Urothelium cell line (cell line): ENCODE measurements around the gene CELA2B.
"Not testable (repeated sequence)": the region's sequence is repeated elsewhere in the genome, so short reads cannot be mapped to it uniquely, and the experiment has no call there.

ENCODE experiments used
- DNase-seq: peaks from one replicate; pipeline ENCODE4 v3.0.0; 2011; ENCODE audit warnings: low spot score, mixed read lengths
- FAIRE-seq: peaks from 2 replicates; lab custom pipeline; 2011; peaks lifted over from hg19 to GRCh38; lab: Jason Lieb, UNC

Gene CELA2B

GRCh38 chr1:15465674-15466073 is 10.2 kb upstream of the CELA2B start:
- no peak for DNase-seq
- FAIRE-seq = no peak

DNA sequence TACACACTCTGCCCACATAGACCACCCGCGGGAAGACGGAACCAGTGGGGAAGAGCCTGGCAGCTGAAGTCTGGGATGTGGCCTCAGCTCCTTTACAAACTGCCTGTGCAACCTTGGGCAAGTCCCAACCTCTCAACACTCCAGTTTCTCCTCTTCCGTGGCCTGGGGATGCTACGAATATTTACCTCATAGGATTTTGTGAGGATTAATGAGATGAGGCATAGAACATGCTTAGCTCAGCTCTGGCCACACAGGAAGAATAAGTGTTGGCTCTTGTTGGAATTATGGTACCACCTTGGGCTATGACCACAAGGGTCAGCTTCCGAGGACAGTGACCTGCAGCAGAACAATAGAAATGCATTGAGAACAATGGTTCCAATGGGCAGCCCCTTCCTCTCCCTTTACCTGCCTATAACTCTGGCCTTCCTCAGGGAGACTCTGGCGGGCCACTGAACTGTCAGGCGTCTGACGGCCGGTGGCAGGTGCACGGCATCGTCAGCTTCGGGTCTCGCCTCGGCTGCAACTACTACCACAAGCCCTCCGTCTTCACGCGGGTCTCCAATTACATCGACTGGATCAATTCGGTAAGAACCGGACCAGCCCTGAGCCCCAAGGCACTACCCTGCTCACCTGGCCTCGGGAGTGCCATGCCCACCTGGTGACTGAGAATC is 8.8 kb upstream of the CELA2B start:
- FAIRE-seq, DNase-seq: not testable (repeated sequence)

DNA sequence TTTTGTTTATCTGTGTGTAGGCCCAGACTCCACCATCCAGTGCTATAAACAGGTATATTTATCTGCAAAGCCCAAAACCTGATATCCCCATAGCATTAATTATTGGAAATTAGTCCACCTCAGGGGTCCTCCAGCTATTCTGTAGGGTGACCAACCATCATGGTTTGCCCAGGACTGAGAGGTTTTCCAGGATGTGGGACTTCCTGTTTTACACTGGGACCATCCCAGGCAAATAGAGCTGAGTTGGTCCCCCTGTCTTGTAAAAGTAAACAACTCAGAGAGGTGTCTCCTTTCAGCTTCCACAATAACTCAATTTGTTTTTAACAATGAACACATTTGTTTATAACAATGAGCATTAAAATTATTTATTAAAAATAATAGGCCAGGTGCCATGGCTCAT is 7.8 kb upstream of the CELA2B start:
- FAIRE-seq (no peak), DNase-seq (no peak)

DNA sequence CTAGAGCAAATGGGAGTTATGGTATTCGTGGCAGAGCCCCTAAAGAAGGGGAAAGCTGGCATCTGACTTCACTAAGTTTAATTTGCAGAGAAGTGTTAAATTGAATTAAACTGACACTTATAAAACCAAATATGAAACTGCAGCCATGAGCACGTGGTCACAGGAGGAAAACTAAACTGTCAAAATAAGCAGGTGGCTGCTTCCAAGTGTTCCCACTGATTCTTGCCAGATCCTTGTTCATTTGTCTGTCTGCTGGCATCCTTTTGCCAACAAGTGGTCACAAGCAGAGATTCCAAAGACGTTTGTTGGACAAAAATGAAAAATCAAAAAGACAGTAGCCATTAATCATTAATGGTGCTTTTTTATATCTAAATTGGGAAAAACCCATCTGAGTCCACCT is 6.5 kb upstream of the CELA2B start:
- FAIRE-seq = no peak
- DNase-seq = no peak

- not testable (repeated sequence) for FAIRE-seq, DNase-seq
Measured at GRCh38 chr1:15469821-15470448, 6.0 kb upstream of the CELA2B start.

DNA sequence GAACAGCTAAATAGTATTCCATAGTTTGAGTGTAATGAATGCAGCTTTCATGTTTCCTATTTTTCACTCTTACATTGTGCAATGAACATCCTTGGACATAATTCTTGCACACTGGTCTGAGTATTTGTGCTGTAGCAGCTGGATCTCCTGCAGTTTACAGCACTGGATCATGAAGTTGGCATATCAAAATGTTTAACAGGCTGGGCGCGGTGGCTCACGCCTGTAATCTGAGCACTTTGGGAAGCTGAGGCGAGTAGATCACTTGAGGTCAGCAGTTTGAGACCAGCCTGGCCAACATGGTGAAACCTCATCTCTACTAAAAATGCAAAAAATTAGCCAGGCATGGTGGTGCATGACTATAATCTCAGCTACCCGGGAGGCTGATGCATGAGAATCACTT is 4.8 kb upstream of the CELA2B start:
- DNase-seq, FAIRE-seq: not testable (repeated sequence)

DNA sequence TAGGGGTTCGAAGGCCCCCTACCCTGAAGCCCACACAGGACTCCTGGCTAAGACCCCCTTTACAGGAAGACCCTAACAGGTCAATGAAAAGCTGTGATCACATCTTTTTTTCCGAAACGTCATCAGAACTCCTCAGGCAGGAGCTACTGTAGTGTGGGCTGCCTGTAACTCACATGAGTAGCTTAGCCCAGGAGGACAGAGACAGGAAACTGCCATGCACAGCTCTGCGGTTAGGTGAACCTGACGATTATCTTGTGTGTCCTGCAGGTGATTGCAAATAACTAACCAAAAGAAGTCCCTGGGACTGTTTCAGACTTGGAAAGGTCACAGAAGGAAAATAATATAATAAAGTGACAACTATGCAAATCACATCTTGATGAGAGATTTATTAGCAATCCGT is 4.2 kb upstream of the CELA2B start:
- FAIRE-seq, DNase-seq: not testable (repeated sequence)

DNA sequence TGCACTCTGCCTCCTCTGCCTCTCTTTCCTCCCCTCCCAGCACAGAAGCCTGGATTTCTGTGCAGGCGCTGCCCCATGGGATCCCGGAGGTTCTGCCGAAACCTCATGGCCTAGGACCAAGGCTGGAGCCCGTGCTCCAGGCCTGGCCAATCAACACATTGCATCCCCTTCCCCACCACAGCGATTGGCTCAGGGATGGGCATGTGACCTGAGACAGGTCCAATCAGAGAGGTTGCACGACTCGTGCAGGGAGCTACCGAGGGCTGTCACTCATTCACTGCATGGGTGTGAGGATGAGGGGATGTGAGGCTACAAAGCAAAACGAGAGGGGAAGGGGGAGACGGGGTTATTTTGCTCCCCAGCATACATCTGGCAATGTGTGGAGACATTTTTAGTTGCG is 3.3 kb upstream of the CELA2B start:
- DNase-seq (no peak), FAIRE-seq (no peak)

GRCh38 chr1:15476927-15477326 is 1.0 kb downstream of the CELA2B start:
- DNase-seq = no peak
- FAIRE-seq = no peak

DNA sequence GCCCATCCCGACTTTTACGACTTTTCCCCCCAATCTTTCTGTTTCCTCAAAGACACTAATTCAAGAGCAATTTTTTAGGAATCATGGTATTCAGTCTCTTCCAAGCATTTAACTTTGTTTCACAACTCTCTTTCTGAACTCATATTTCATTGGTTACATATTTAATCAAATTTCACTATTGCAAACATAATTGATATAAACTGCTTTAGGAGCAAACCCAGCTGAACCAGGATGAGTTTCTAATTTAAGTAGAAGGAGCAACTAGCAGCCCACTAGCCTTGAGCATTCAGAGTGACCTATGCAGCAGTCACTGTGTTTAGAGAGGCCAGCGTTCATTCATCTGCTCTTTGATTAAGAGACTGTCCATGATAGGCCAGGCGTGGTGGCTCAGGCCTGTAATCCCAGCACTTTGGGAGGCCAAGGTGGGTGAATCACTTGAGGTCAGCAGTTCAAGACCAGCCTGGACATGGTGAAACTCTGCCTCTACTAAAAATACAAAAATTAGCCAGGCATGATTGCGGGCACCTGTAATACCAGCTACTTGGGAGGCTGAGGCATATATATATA is 1.8 kb downstream of the CELA2B start:
- DNase-seq = no peak
- FAIRE-seq = no peak

GRCh38 chr1:15479654-15480347 is 3.9 kb downstream of the CELA2B start:
- no peak for DNase-seq
- no peak for FAIRE-seq

- DNase-seq, FAIRE-seq: not testable (repeated sequence)
Measured at GRCh38 chr1:15482455-15482854, 6.6 kb downstream of the CELA2B start.

DNA sequence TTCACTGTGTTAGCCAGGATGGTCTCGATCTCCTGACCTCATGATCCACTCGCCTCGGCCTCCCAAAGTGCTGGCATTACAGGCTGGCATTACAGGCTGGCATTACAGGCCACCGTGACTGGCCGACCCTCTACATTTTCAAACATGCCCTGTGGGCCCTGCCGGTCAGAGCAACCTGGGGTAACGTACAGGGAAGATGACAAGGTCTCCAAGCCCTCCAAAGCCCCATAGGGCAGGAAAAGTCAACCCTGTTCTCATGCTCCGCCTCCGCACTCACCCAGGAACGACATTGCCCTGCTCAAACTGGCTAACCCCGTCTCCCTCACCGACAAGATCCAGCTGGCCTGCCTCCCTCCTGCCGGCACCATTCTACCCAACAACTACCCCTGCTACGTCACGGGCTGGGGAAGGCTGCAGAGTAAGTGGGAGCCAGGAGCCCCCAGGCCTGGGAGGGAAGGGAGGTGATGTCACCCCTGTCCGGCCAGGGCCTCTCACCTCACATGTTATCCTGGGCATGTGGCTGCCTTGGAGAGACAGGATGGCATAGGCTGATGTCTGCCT is 7.2 kb downstream of the CELA2B start:
- DNase-seq, FAIRE-seq: not testable (repeated sequence)

- no peak for FAIRE-seq
- DNase-seq = no peak
Measured at GRCh38 chr1:15483971-15484370, 8.1 kb downstream of the CELA2B start.

DNA sequence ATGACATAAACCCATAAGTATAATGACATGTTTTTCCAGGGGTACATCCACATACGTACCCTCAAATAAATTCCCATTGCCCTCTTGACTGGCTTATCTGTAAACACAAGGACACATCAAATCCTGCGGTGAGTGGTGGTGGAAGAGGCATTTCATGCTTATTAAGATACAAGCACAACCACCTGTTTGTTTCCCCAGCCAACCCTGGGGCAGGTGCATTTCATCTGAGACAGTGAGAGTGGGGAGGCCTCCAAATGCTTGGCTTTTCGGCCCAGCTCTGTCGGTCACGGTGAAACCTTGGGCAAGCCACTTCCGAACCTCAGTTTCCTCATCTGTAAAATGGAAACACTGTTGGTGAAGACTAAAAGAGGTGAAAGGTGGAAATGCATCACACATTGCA is 8.5 kb downstream of the CELA2B start:
- not testable (repeated sequence) for DNase-seq, FAIRE-seq

GRCh38 chr1:15485636-15486035 is 9.7 kb downstream of the CELA2B start:
- no peak for FAIRE-seq
- DNase-seq = no peak

- FAIRE-seq = not testable (repeated sequence)
Measured at GRCh38 chr1:15486844-15487610, 11.1 kb downstream of the CELA2B start.

GRCh38 chr1:15488371-15488770 is 12.5 kb downstream of the CELA2B start:
- FAIRE-seq = no peak
- DNase-seq = no peak

More at GRCh38 chr1:15486844-15487610, 11.1 kb downstream of the CELA2B start:
- DNase-seq = not testable (repeated sequence)

DNA sequence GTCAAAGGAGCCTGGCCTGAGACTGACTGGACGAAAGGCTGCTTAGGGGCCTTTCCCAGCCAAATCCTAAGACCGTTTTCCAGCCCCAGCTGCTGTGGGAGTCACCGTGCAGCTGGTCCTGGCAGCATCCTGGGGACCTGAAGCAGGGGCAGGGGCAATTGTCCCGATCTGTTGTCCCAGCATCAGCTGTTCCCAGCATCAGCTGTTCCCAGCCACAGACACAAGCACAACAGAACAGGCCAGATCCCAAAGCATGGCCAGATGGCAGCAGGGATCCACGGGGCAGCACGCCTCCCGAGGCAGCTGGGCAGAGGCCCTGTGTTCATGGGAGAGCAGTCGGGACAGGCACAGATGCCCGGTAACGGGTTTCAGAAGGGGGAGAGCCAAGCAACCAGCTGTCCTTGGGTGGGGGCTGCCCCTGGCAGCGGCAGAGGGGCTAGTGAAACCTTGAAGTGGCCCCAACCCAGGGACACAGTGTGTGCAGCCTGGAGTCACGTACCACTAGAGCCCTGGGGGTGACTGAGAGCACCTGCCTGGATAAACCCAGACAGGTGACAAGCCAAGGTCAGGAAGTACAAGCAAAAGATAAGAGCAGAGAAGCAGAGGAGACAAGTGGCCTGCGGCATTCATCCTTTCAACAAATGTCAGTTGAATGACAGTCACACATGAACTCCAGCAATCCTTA is 13.3 kb downstream of the CELA2B start:
- no peak for FAIRE-seq
- DNase-seq = no peak

- not testable (repeated sequence) for DNase-seq, FAIRE-seq
Measured at GRCh38 chr1:15491010-15491409, 15.1 kb downstream of the CELA2B start.
